ENCODE results near the gene C1orf159. TPM values are rescaled to one million over a fixed set of nuclear protein-coding genes. Genes with fewer than 3 reads are reported as not detected.

Gene C1orf159
- polyA plus RNA-seq, 3 donors, result 3.0 to 18.8 (median 3.3) TPM

GRCh38 chr1:1054099-1054700 is 61.7 kb downstream of the C1orf159 start:
- Histone ChIP-seq H3K4me2 (replicated peaks; ENCODE audit: extremely low read depth, low read length, poor library complexity, severe bottlenecking) (no peak overlapping the region), H3K27me3 (ENCODE audit: control insufficient read depth in 2 of 2, insufficient read depth in 2 of 2, low read length in 2 of 2) (peaks cover 0 to 15% of the 10 kb centered on the region in 2 donors), H3K36me3 (replicated peaks in 1 of 2; ENCODE audit: control insufficient read depth in 1 of 2, insufficient read depth in 2 of 2, low read length in 2 of 2) (no peaks in the 10 kb centered on the region), H3K4me3 (replicated peaks in 1 of 3; ENCODE audit: low read depth in 2 of 3, low read length in 3 of 3) (no peak overlapping the region), H3K9ac (ENCODE audit: insufficient read depth, low read length, poor library complexity, severe bottlenecking) (no peak overlapping the region), H3K4me1 (ENCODE audit: control insufficient read depth in 1 of 2, insufficient read depth in 2 of 2, low read length in 2 of 2) (peaks cover 5 to 6% of the 10 kb centered on the region in 2 donors), H3K9me3 (replicated peaks in 1 of 2; ENCODE audit: control insufficient read depth in 1 of 2, insufficient read depth in 1 of 2, low read length in 2 of 2) (no peaks in the 10 kb centered on the region), H2AFZ (ENCODE audit: insufficient read depth, low read depth, low read length, poor library complexity, severe bottlenecking) (no peak overlapping the region), H3K27ac (ENCODE audit: low read depth in 1 of 2, low read length in 2 of 2) (no peak overlapping the region), H3K79me2 (ENCODE audit: insufficient read depth, low read length) (no peaks in the 10 kb centered on the region), H4K20me1 (ENCODE audit: insufficient read depth, low read length) (no peaks in the 10 kb centered on the region)
- WGBS (ENCODE audit: insufficient coverage), result 98% methylated on average over 13 of the region's 18 CpGs
- H3K4me3 Mint-ChIP-seq, result no peak overlapping the region
- H3K36me3 Mint-ChIP-seq, result peaks cover 0 to 1% of the 10 kb centered on the region in 2 donors
- H3K4me1 Mint-ChIP-seq, result peaks cover 4% of the 10 kb centered on the region
- no peak for TF ChIP-seq CTCF (IDR thresholded peaks at IDR 0.05)
- peaks cover 25 to 28% (median 25%) of the 10 kb centered on the region in 3 donors for H3K27me3 Mint-ChIP-seq (ENCODE audit: low read depth in 3 of 3)
- H3K27ac Mint-ChIP-seq, result no peak overlapping the region
- DNase-seq, result no peak
- intact Hi-C loops (cut with micrococcal nuclease), result no loop called here
- H3K9me3 Mint-ChIP-seq, result peaks cover 0 to 4% (median 2%) of the 10 kb centered on the region in 7 donors

GRCh38 chr1:1053682-1054081 is 62.2 kb downstream of the C1orf159 start:
- Histone ChIP-seq H3K27ac (ENCODE audit: low read depth in 1 of 2, low read length in 2 of 2) (no peak overlapping the region), H4K20me1 (ENCODE audit: insufficient read depth, low read length) (no peaks in the 10 kb centered on the region), H3K9ac (ENCODE audit: insufficient read depth, low read length, poor library complexity, severe bottlenecking) (no peak overlapping the region), H2AFZ (ENCODE audit: insufficient read depth, low read depth, low read length, poor library complexity, severe bottlenecking) (no peak overlapping the region), H3K4me1 (ENCODE audit: control insufficient read depth in 1 of 2, insufficient read depth in 2 of 2, low read length in 2 of 2) (peaks cover under 1 to 1% of the 10 kb centered on the region in 2 donors), H3K27me3 (ENCODE audit: control insufficient read depth in 2 of 2, insufficient read depth in 2 of 2, low read length in 2 of 2) (peaks cover 0 to 10% of the 10 kb centered on the region in 2 donors), H3K36me3 (replicated peaks in 1 of 2; ENCODE audit: control insufficient read depth in 1 of 2, insufficient read depth in 2 of 2, low read length in 2 of 2) (no peaks in the 10 kb centered on the region), H3K9me3 (replicated peaks in 1 of 2; ENCODE audit: control insufficient read depth in 1 of 2, insufficient read depth in 1 of 2, low read length in 2 of 2) (no peaks in the 10 kb centered on the region), H3K4me2 (replicated peaks; ENCODE audit: extremely low read depth, low read length, poor library complexity, severe bottlenecking) (no peak overlapping the region), H3K4me3 (replicated peaks in 1 of 3; ENCODE audit: low read depth in 2 of 3, low read length in 3 of 3) (no peak overlapping the region), H3K79me2 (ENCODE audit: insufficient read depth, low read length) (no peaks in the 10 kb centered on the region)
- Mint-ChIP-seq H3K9me3 (peaks cover 0 to 3% (median 0%) of the 10 kb centered on the region in 7 donors), H3K27me3 (ENCODE audit: low read depth in 3 of 3) (peaks cover 20 to 23% (median 21%) of the 10 kb centered on the region in 3 donors), H3K36me3 (peaks cover 0 to 1% of the 10 kb centered on the region in 2 donors), H3K27ac (no peak overlapping the region), H3K4me1 (peaks cover under 1% of the 10 kb centered on the region), H3K4me3 (no peak overlapping the region)
- DNase-seq, result no peak
- WGBS (ENCODE audit: insufficient coverage), result 97% methylated on average over 18 of the region's 18 CpGs
- intact Hi-C loops (cut with micrococcal nuclease), result no loop called here
- no peak for TF ChIP-seq CTCF (IDR thresholded peaks at IDR 0.05)
